ENCODE measurements around the gene UBA1.

GRCh38 chrX:47144626-47145394 lies 48.8 kb upstream of the UBA1 start, which contains the start of the genes NDUFB11 and RBM10:
- TF ChIP-seq CTCF (IDR thresholded peaks at IDR 0.05 in 8 of 11, conservative IDR thresholded peaks at IDR 0.05 in 3 of 11) (peak; percentile 69 to 92 (median 88)), POLR2A (IDR thresholded peaks at IDR 0.05) (peak in 2 of 3 donors; percentile 20 to 23)

Measured in spleen (tissue), 7 donors.